HG03039 (cell line): ENCODE data around the gene MGAT5.
"Not testable (repeated sequence)": the region's sequence is repeated elsewhere in the genome, so short reads cannot be mapped to it uniquely, and the experiment has no call there.

ENCODE experiments used
- ATAC-seq: cut with Tn5 transposase; IDR thresholded peaks from one replicate; pipeline ENCODE4 v1.9.1; 2021; ENCODE audit warnings: mild to moderate bottlenecking, moderate library complexity; ENCODE audit not compliant: unreplicated experiment

The MGAT5 gene

GRCh38 chr2:134457765-134458472, 204.0 kb downstream of the MGAT5 start:
- ATAC-seq: no peak

- no peak for ATAC-seq
These were observed 204.6 kb downstream of the MGAT5 start for GRCh38 chr2:134458473-134458853.

GRCh38 chr2:134458950-134459349, 205.1 kb downstream of the MGAT5 start:
- ATAC-seq: no peak

GRCh38 chr2:134459706-134460406, 206.0 kb downstream of the MGAT5 start:
- no peak for ATAC-seq

- peak; percentile 81 for ATAC-seq
These were observed 206.7 kb downstream of the MGAT5 start for GRCh38 chr2:134460583-134460998.

- ATAC-seq: no peak
These were observed 207.6 kb downstream of the MGAT5 start for GRCh38 chr2:134461511-134461910.

GRCh38 chr2:134462275-134462674, 208.4 kb downstream of the MGAT5 start:
- ATAC-seq: no peak

GRCh38 chr2:134462791-134463698, 209.2 kb downstream of the MGAT5 start:
- no peak for ATAC-seq

GRCh38 chr2:134463699-134464022, 209.8 kb downstream of the MGAT5 start:
- ATAC-seq: no peak

- no peak for ATAC-seq
These were observed 211.6 kb downstream of the MGAT5 start for GRCh38 chr2:134465228-134466105.

- ATAC-seq: no peak
These were observed 212.3 kb downstream of the MGAT5 start for GRCh38 chr2:134466141-134466540.

- ATAC-seq: no peak
These were observed 214.3 kb downstream of the MGAT5 start for GRCh38 chr2:134468164-134468563.

GRCh38 chr2:134468776-134469175, 214.9 kb downstream of the MGAT5 start:
- no peak for ATAC-seq

- ATAC-seq: no peak
These were observed 215.7 kb downstream of the MGAT5 start for GRCh38 chr2:134469516-134470115.

- ATAC-seq: no peak
These were observed 216.8 kb downstream of the MGAT5 start for GRCh38 chr2:134470561-134471168.

- not testable (repeated sequence) for ATAC-seq
These were observed 223.1 kb downstream of the MGAT5 start for GRCh38 chr2:134476982-134477381.

GRCh38 chr2:134479696-134480330, 225.9 kb downstream of the MGAT5 start:
- no peak for ATAC-seq

- ATAC-seq: no peak
These were observed 228.4 kb downstream of the MGAT5 start for GRCh38 chr2:134482131-134482723.

- no peak for ATAC-seq
These were observed 229.0 kb downstream of the MGAT5 start for GRCh38 chr2:134482766-134483340.
